Esophagus muscularis mucosa (tissue), 3 donors: ENCODE results near the gene TPCN1.

Source experiments
- POLR2A ChIP-seq: fragments of 450-650 bp; IDR thresholded peaks from one replicate; pipeline ENCODE4 v1.6.1; 2017; ENCODE audit warnings: antibody characterized with exemption, moderate library complexity, mild to moderate bottlenecking, low read depth
- TF ChIP-seq, protein P1 (sequence below), 3 experiments: fragments of 200-600 bp in 2 of 3; fragments of 450-650 bp in 1 of 3; sonication (generic) in 2 of 3; IDR thresholded peaks; one replicate each; pipeline ENCODE4 v1.5.1; 2017 to 2019; ENCODE audit warnings: antibody characterized with exemption in 3 of 3, mild to moderate bottlenecking in 2 of 3, moderate library complexity in 1 of 3

DNA sequence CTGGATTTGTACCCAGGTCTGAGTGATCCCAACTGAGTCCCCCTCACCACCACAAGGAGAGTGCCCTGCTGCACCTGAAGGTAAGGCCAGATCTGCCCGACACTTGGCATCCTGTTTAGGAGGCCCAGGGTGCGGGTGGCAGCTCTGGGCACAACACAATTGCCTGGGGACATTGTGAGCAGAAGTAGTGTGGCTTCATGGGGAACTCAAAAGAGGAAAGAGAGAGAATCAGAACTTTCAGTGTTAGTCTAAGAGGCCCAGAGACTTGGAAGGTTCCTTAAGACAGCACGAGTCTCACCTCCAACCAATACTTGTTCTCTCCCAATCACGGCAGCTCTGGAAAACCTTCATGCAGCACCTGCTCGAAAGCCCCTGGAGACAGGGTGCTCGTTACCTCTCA is 120.3 kb downstream of the TPCN1 start:
- TF ChIP-seq, protein P1, sequence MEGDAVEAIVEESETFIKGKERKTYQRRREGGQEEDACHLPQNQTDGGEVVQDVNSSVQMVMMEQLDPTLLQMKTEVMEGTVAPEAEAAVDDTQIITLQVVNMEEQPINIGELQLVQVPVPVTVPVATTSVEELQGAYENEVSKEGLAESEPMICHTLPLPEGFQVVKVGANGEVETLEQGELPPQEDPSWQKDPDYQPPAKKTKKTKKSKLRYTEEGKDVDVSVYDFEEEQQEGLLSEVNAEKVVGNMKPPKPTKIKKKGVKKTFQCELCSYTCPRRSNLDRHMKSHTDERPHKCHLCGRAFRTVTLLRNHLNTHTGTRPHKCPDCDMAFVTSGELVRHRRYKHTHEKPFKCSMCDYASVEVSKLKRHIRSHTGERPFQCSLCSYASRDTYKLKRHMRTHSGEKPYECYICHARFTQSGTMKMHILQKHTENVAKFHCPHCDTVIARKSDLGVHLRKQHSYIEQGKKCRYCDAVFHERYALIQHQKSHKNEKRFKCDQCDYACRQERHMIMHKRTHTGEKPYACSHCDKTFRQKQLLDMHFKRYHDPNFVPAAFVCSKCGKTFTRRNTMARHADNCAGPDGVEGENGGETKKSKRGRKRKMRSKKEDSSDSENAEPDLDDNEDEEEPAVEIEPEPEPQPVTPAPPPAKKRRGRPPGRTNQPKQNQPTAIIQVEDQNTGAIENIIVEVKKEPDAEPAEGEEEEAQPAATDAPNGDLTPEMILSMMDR (IDR thresholded peaks at IDR 0.05) = no peak
- TF ChIP-seq POLR2A = no peak
